NCI-H146 treated with DMSO at 0.1 percent for 48 hours (cell line): Measurements from ENCODE around the gene IFNGR2.
"Not testable (repeated sequence)": the region's sequence is repeated elsewhere in the genome, so short reads cannot be mapped to it uniquely, and the experiment has no call there.

Experiments used
- DNase-seq: peaks from one replicate; lab custom pipeline; 2025; ENCODE audit not compliant: unreplicated experiment; lab: John Stamatoyannopoulos, UW

Gene IFNGR2

GRCh38 chr21:33375101-33375644, 28.0 kb upstream of the IFNGR2 start:
- DNase-seq: no peak

GRCh38 chr21:33377221-33377920, 25.8 kb upstream of the IFNGR2 start:
- DNase-seq: no peak

DNA sequence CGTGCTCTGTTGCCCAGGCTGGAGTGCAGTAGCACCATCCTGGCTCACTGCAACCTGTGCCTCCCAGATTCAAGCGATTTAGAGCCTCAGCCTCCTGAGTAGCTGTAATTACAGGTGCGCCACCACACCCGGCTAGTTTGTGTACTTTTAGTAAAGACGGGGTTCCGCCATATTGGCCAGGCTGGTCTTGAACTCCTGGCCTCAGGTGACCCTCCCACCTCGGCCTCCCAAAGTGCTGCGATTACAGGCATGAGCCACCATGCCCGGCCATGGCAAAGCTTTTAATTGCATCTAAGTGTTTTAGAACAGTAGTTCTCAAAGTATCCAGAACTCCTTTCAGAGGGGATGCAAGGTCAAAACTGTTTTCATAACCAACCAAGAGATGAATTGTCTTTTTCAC, 25.1 kb upstream of the IFNGR2 start:
- DNase-seq: no peak

- not testable (repeated sequence) for DNase-seq
Measured at GRCh38 chr21:33379934-33380333, 23.3 kb upstream of the IFNGR2 start.

DNA sequence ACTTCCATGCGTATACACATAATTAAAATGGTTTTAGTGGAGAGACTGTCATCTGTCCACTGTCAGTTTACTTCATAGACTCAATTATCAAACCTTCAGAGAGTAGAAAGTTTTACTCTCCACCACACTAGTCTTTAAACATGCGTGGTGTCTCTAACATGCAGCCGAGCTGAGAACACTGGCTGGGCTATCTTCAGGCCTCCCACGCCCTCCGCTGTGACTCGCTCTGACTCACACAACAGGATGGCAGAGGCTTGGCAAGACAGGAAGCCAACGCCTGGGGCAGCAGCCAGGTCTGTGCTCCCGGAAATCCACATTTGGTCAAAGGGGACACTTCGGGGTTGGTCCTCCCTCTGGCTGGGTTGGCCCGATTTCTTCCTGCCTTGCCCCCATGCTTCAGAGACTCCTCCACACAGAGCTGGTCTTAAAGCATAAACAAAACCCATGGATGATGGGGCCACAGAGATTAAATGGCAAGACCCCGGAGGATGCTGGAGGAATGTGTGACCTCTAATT, 22.7 kb upstream of the IFNGR2 start:
- DNase-seq: no peak

GRCh38 chr21:33381381-33381780, 21.8 kb upstream of the IFNGR2 start:
- not testable (repeated sequence) for DNase-seq

- no peak for DNase-seq
Measured at GRCh38 chr21:33383056-33383888, 19.9 kb upstream of the IFNGR2 start.

- no peak for DNase-seq
Measured at GRCh38 chr21:33384841-33385331, 18.3 kb upstream of the IFNGR2 start.

- DNase-seq: no peak
Measured at GRCh38 chr21:33386222-33386784, 16.9 kb upstream of the IFNGR2 start.

DNA sequence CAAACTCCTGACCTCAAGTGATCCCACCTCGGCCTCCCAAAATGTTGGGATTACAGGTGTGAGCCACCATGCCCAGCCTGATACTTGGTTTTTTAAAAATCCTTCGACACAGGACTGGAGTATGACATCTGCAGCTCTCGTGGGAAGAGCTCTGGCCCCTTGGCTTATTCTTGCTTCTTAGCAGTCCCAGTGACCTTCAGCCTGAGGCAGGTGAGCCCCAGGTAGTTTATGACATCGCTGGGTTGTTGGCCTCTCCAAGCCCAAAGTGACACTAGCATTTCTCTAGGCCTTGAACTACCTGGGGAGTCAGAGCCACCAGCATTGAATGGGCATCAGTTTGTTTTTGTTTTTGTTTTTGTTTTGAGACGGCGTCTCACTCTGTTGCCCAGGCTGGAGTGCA, 15.9 kb upstream of the IFNGR2 start:
- no peak for DNase-seq

DNA sequence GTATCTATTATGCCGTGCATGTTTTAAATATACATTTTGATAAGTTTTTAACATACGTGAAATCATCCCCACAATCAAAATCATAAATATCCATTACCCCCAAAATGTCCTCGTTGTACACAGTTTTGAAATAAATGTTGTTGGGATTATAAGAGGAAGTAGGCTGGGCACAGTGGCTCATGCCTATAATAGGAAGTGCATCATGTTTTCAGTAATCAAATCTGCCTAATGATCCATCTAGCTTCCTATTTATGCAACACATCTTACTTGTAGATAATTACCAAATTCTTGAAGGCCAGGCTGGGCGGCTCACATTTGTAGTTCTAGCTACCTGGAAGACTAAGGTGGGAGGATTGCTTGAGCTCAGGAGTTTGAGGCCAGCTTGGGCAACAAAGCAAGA, 15.0 kb upstream of the IFNGR2 start:
- no peak for DNase-seq

GRCh38 chr21:33390479-33390878, 12.7 kb upstream of the IFNGR2 start:
- DNase-seq: no peak

GRCh38 chr21:33391656-33392055, 11.6 kb upstream of the IFNGR2 start:
- no peak for DNase-seq

- DNase-seq: no peak
Measured at GRCh38 chr21:33392284-33392985, 10.8 kb upstream of the IFNGR2 start.

DNA sequence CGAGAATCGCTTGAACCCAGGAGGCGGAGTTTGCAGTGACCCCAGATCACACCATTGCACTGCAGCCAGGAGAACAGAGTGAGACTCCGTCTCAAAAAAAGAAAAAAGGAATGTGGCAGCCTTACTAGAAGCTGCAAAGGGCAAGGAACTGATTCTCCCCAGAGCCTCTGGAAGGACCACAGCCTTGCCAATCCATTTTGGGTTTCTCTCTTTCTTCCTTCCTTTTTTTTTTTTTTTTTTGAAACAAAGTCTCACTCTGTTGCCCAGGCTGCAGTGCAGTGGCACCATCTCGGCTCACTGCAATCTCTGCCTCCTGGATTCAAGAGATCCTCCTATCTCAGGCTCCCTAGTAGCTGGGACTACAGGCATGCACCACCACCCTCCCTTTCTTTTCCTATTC, 9.9 kb upstream of the IFNGR2 start:
- no peak for DNase-seq

DNA sequence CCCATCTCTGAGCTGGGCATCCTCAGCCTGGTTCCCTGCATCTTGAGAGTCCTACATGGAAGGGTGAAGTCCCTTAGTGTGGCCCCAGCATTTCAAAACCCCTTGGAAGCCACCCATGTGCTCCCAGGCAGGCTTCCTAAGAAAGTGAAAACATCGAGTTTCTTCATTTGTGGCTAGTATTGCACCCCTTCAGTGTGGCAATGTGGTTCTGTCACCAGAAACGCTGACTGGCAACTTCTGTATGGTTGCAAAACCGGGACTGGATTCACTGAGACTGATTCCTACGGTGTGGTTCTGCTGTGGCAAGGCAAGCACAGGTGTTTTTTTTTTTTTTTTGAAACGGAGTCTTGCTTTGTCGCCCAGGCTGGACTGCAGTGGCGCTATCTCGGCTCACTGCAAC, 9.0 kb upstream of the IFNGR2 start:
- no peak for DNase-seq

GRCh38 chr21:33395891-33396331, 7.3 kb upstream of the IFNGR2 start:
- DNase-seq: no peak

DNA sequence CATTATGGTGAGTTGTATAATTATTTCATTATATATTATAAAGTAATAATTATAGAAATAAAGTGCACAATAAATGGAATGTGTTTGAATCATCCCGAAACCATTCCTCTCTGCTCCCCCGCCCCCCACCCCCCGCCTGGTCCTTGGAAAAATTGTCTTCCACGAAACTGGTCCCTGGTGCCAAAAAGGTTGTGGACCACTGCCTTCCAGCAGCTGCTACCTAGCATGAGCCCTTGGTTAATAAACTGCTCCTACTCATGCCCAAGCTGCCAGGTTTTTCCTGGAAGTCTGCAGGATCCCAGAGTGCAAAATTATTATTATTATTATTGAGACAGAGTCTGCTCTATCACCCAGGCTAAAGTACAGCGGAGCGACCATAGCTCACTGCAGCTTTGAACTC, 6.8 kb upstream of the IFNGR2 start:
- no peak for DNase-seq

- DNase-seq: no peak
Measured at GRCh38 chr21:33396951-33397350, 6.3 kb upstream of the IFNGR2 start.

- DNase-seq: no peak
Measured at GRCh38 chr21:33397717-33398116, 5.5 kb upstream of the IFNGR2 start.

DNA sequence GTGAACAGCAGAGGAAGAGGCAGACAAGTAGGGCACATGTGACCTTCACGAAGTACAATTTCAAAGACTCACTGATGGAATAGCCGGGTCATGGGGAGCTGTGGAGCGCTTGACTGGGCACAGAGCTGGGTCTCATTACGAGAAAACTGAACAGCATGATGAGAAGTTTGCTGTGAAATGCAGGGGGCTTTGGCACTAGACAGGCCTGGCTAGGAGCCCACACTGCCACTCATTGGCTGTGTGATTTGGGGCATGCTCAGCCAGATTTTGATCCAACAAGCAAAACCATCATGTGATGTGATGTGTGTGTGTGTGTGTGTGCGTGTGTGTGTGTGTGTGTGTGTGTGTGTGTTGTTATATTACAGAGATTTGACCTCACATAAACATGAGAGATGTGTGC, 4.9 kb upstream of the IFNGR2 start:
- DNase-seq: no peak
